Tibial nerve (tissue), 4 donors: ENCODE results near the gene PFKM. TPM values are rescaled to one million over a fixed set of nuclear protein-coding genes. Genes with fewer than 3 reads are reported as not detected.

Experiments used
- DNase-seq, 2 donors: peaks; one replicate each; pipeline ENCODE4 v3.0.0-alpha.2; 2019; ENCODE audit warnings: low spot score in 2 of 2
- H3K27ac ChIP-seq, 4 donors: fragments of 200-600 bp; sonication (generic) in 3 of 4; one replicate each; pipeline ENCODE4 v1.5.1; 2017 to 2019; ENCODE audit warnings: mild to moderate bottlenecking in 1 of 4
- H3K27me3 ChIP-seq, 2 donors: fragments of 200-600 bp; sonication (generic) in 1 of 2; one replicate each; pipeline versions ENCODE4 v1.5.1 to v1.6.0; 2017 to 2019
- H3K36me3 ChIP-seq, 3 donors: fragments of 200-600 bp; sonication (generic); one replicate each; pipeline ENCODE4 v1.5.1; 2018 to 2019
- H3K4me1 ChIP-seq, 4 donors: fragments of 200-600 bp; sonication (generic) in 3 of 4; one replicate each; pipeline ENCODE4 v1.5.1; 2017 to 2019
- H3K4me3 ChIP-seq, 4 donors: fragments of 200-600 bp; sonication (generic) in 3 of 4; one replicate each; pipeline ENCODE4 v1.5.1; 2017 to 2019; ENCODE audit warnings: mild to moderate bottlenecking in 1 of 4, moderate library complexity in 1 of 4
- H3K9me3 ChIP-seq, 4 donors: fragments of 200-600 bp; sonication (generic) in 3 of 4; one replicate each; pipeline ENCODE4 v1.5.1; 2017 to 2019
- CTCF ChIP-seq, 5 experiments: fragments of 200-600 bp in 3 of 5; fragments of 450-650 bp in 2 of 5; sonication (generic) in 3 of 5; IDR thresholded peaks; one replicate each; pipeline ENCODE4 v1.5.1; 2016 to 2019; ENCODE audit warnings: antibody characterized with exemption in 5 of 5, mild to moderate bottlenecking in 3 of 5, moderate library complexity in 2 of 5
- EP300 ChIP-seq, 2 donors: sonication (generic); formaldehyde crosslinking; IDR thresholded peaks; one replicate each; pipeline ENCODE4 v1.6.1; 2017; ENCODE audit warnings: antibody characterized with exemption in 2 of 2, mild to moderate bottlenecking in 1 of 2
- POLR2A ChIP-seq, 2 donors: fragments of 450-650 bp; IDR thresholded peaks; one replicate each; pipeline ENCODE4 v1.6.1; 2017; ENCODE audit warnings: antibody characterized with exemption in 2 of 2, mild to moderate bottlenecking in 2 of 2, moderate library complexity in 2 of 2
- WGBS, 2 donors: methylation state at CpG; one replicate each; pipeline ENCODE4 v1.1.5; 2018; 5-methylcytosine and 5-hydroxymethylcytosine counted together
- total RNA-seq, 4 donors: library from RNA; depleted of rRNA; stranded (reverse); fragments of >200 nt; gene quantifications; one replicate each; pipeline ENCODE4 v1.1.0, GENCODE V29; 2016

Gene PFKM
- total RNA-seq, 4 donors from 2014 or later, result 37.5 to 51.1 (median 47.4) TPM

- H3K4me1 ChIP-seq, result no peaks in the 10 kb centered on the region
- no peaks in the 10 kb centered on the region for H3K27me3 ChIP-seq
- no peaks in the 10 kb centered on the region for H3K9me3 ChIP-seq
- H3K27ac ChIP-seq, result no peak overlapping the region
- peaks cover 3 to 89% (median 12%) of the 10 kb centered on the region in 3 donors for H3K36me3 ChIP-seq
- WGBS, 2 donors, result 94% methylated on average over 14 of the region's 14 CpGs
- TF ChIP-seq POLR2A (IDR thresholded peaks at IDR 0.05), result no peak
- TF ChIP-seq CTCF (IDR thresholded peaks at IDR 0.05), result no peak
- TF ChIP-seq EP300 (IDR thresholded peaks at IDR 0.05), result no peak
- H3K4me3 ChIP-seq, result no peak overlapping the region
- DNase-seq, result no peak
These were observed 13.7 kb downstream of the PFKM start for GRCh38 chr12:48132826-48133225.

- TF ChIP-seq CTCF (IDR thresholded peaks at IDR 0.05) (no peak), POLR2A (IDR thresholded peaks at IDR 0.05) (no peak), EP300 (IDR thresholded peaks at IDR 0.05) (no peak)
- Histone ChIP-seq H3K4me3 (no peak overlapping the region), H3K4me1 (no peaks in the 10 kb centered on the region), H3K9me3 (no peaks in the 10 kb centered on the region), H3K36me3 (peaks cover 3 to 96% (median 12%) of the 10 kb centered on the region in 3 donors), H3K27me3 (no peaks in the 10 kb centered on the region), H3K27ac (no peak overlapping the region)
- 87 to 97% methylated on average over 5 of the region's 5 CpGs for WGBS, 2 donors
- no peak for DNase-seq
These were observed 15.9 kb downstream of the PFKM start for GRCh38 chr12:48135027-48135426.

DNA sequence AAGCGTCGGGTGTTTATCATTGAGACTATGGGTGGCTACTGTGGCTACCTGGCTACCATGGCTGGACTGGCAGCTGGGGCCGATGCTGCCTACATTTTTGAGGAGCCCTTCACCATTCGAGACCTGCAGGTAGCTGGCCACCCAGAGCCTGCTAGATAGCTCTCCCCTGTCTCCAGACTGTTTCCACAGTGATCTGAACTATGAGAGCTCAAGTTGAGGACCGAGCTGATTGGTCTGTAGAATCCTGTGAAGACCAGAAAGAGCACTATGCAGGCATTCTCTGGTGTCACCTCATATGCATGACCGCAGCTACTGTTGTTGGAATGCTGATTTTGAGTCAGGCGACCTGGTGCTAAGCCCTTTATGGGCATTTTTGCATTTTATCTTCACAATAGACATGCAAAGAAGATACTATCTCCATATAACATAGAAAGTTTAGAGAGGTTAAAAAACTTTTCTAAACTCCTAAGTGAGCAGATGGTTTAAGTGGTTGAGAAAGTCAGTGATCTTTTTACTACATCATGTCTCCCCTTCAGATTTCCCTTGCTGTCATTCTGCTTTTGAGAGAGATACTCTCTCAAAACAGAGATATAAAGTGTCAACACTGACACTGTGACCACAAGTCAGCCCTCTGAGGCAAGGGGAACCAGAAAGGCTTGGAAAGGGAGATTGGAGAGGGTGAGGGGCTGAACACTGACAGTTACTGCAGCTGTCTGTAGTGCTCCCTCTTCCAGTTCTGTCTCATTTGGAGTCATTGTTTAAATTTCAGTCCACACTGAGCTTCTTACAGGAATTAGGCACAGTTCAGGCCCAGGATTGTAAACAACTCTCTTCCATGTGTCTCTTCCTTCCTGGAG lies 23.9 kb downstream of the PFKM start:
- Histone ChIP-seq H3K4me1 (peaks cover 0 to 4% (median 0%) of the 10 kb centered on the region in 4 donors), H3K4me3 (no peak overlapping the region), H3K27me3 (no peaks in the 10 kb centered on the region), H3K27ac (no peak overlapping the region), H3K9me3 (no peaks in the 10 kb centered on the region), H3K36me3 (peaks cover 0 to 98% (median 0%) of the 10 kb centered on the region in 3 donors)
- DNase-seq, result no peak
- no peak for TF ChIP-seq EP300 (IDR thresholded peaks at IDR 0.05)
- no peak for TF ChIP-seq CTCF (IDR thresholded peaks at IDR 0.05)
- no peak for TF ChIP-seq POLR2A (IDR thresholded peaks at IDR 0.05)
- 81 to 83% methylated on average over 7 of the region's 7 CpGs for WGBS, 2 donors

DNA sequence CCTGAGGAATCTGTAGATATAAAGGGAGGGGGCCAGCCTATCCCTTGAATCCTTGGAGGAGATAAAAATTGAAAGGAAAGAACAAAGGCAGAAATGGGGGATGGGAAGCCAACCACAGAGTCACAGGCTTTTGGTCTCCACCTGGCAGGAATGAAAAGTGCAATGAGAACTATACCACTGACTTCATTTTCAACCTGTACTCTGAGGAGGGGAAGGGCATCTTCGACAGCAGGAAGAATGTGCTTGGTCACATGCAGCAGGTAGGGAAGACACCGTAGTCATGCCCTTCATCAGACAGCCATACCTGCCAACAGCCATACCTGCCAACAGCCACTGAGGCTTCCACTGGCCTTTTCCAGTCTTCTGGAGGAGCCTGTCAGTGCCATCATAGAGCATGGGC lies 24.7 kb downstream of the PFKM start:
- no peak overlapping the region for H3K4me3 ChIP-seq
- no peak overlapping the region for H3K27ac ChIP-seq
- H3K9me3 ChIP-seq, result no peaks in the 10 kb centered on the region
- TF ChIP-seq EP300 (IDR thresholded peaks at IDR 0.05), result no peak
- H3K27me3 ChIP-seq, result no peaks in the 10 kb centered on the region
- peaks cover 0 to 7% (median 0%) of the 10 kb centered on the region in 4 donors for H3K4me1 ChIP-seq
- 82 to 87% methylated on average over 2 of the region's 2 CpGs for WGBS, 2 donors
- H3K36me3 ChIP-seq, result peaks cover 0 to 97% (median 1%) of the 10 kb centered on the region in 3 donors
- no peak for DNase-seq

GRCh38 chr12:48145981-48146380 lies 26.8 kb downstream of the PFKM start:
- Histone ChIP-seq H3K27ac (no peak overlapping the region), H3K36me3 (peaks cover 0 to 97% (median 15%) of the 10 kb centered on the region in 3 donors), H3K4me3 (no peak overlapping the region), H3K4me1 (peaks cover 0 to 7% (median 0%) of the 10 kb centered on the region in 4 donors), H3K9me3 (no peaks in the 10 kb centered on the region), H3K27me3 (no peaks in the 10 kb centered on the region)
- DNase-seq, result no peak
- TF ChIP-seq CTCF (IDR thresholded peaks at IDR 0.05), result no peak
- TF ChIP-seq EP300 (IDR thresholded peaks at IDR 0.05), result no peak
- no peak for TF ChIP-seq POLR2A (IDR thresholded peaks at IDR 0.05)
- WGBS, 2 donors, result 43 to 62% methylated on average over 1 of the region's 1 CpG
